ENCODE measurements around the gene AGAP1.

GRCh38 chr2:235506291-235506996 lies 12.6 kb downstream of the AGAP1 start:
- no peak for TF ChIP-seq EP300 (IDR thresholded peaks at IDR 0.05)
- TF ChIP-seq CTCF (IDR thresholded peaks at IDR 0.05) = no peak
- no peak for TF ChIP-seq POLR2AphosphoS5 (IDR thresholded peaks at IDR 0.05)

All from sigmoid colon (tissue), 4 donors.